CD14-positive monocyte (primary cell): ENCODE measurements around the gene INO80E. TPM values are rescaled to one million over a fixed set of nuclear protein-coding genes. Genes with fewer than 3 reads are reported as not detected.

Source experiments
- DNase-seq, 3 donors: peaks; one replicate each; pipeline ENCODE4 v3.0.0-alpha.2; 2011 to 2022
- H2AFZ ChIP-seq: 2 replicates; pipeline ENCODE4 v1.6.0; 2012; ENCODE audit warnings: mild to moderate bottlenecking, low read depth, low read length, inconsistent platforms; ENCODE audit not compliant: insufficient read depth, poor library complexity, severe bottlenecking
- H3K27ac ChIP-seq, 2 donors: 1 replicate in 1 of 2; 2 replicates in 1 of 2; pipeline ENCODE4 v1.5.1; 2012 to 2013; ENCODE audit warnings: low read length in 2 of 2, control low read depth in 1 of 2, inconsistent platforms in 1 of 2, low read depth in 1 of 2, mild to moderate bottlenecking in 1 of 2
- H3K27me3 ChIP-seq, 2 donors: one replicate each; pipeline versions ENCODE4 v1.6.0 to v1.6.1; 2011 to 2013; ENCODE audit warnings: low read length in 2 of 2; ENCODE audit not compliant: control insufficient read depth in 2 of 2, insufficient read depth in 2 of 2
- H3K36me3 ChIP-seq, 2 donors: replicated peaks in 1 of 2; 1 replicate in 1 of 2; 2 replicates in 1 of 2; pipeline versions ENCODE4 v1.5.1 to v1.6.1; 2012 to 2013; ENCODE audit warnings: low read length in 2 of 2, control low read depth in 1 of 2, inconsistent platforms in 1 of 2, mild to moderate bottlenecking in 1 of 2; ENCODE audit not compliant: insufficient read depth in 2 of 2, control insufficient read depth in 1 of 2
- H3K4me1 ChIP-seq, 2 donors: 1 replicate in 1 of 2; 2 replicates in 1 of 2; pipeline versions ENCODE4 v1.5.1 to v1.6.1; 2012 to 2013; ENCODE audit warnings: low read length in 2 of 2, control low read depth in 1 of 2, inconsistent platforms in 1 of 2, mild to moderate bottlenecking in 1 of 2, moderate library complexity in 1 of 2; ENCODE audit not compliant: insufficient read depth in 2 of 2, control insufficient read depth in 1 of 2
- H3K4me2 ChIP-seq: replicated peaks from 2 replicates; pipeline ENCODE3; 2012; ENCODE audit warnings: low read length, moderate library complexity, mild to moderate bottlenecking; ENCODE audit not compliant: poor library complexity, severe bottlenecking; ENCODE audit errors: extremely low read depth
- H3K4me3 ChIP-seq, 3 experiments: fragments of 200-600 bp in 1 of 3; sonication (generic) in 1 of 3; replicated peaks in 1 of 3; 1 replicate in 2 of 3; 2 replicates in 1 of 3; pipeline ENCODE4 v1.5.1; 2011 to 2013; ENCODE audit warnings: low read length in 3 of 3, mild to moderate bottlenecking in 3 of 3, control low read depth in 2 of 3, low read depth in 2 of 3, inconsistent platforms in 1 of 3, moderate library complexity in 1 of 3
- H3K79me2 ChIP-seq: 2 replicates; pipeline ENCODE4 v1.6.0; 2012; ENCODE audit warnings: mild to moderate bottlenecking, control low read depth, inconsistent platforms, low read length, moderate library complexity; ENCODE audit not compliant: insufficient read depth
- H3K9ac ChIP-seq: 2 replicates; pipeline ENCODE4 v1.6.0; 2017; ENCODE audit warnings: low read length, mild to moderate bottlenecking; ENCODE audit not compliant: insufficient read depth, poor library complexity, severe bottlenecking
- H3K9me3 ChIP-seq, 2 donors: replicated peaks in 1 of 2; 1 replicate in 1 of 2; 2 replicates in 1 of 2; pipeline versions ENCODE4 v1.5.1 to v1.6.1; 2012 to 2013; ENCODE audit warnings: low read length in 2 of 2, control low read depth in 1 of 2; ENCODE audit not compliant: control insufficient read depth in 1 of 2, insufficient read depth in 1 of 2
- H4K20me1 ChIP-seq: 2 replicates; pipeline ENCODE4 v1.6.0; 2012; ENCODE audit warnings: mild to moderate bottlenecking, low read length, control low read depth, moderate library complexity; ENCODE audit not compliant: insufficient read depth
- H3K27ac Mint-ChIP-seq, 7 donors: one replicate each; pipeline ENCODE4 v1.8.0; 2020; ENCODE audit warnings: mild to moderate bottlenecking in 7 of 7, mixed read lengths in 7 of 7, moderate library complexity in 6 of 7, inconsistent platforms in 2 of 7
- H3K27me3 Mint-ChIP-seq, 3 donors: one replicate each; pipeline ENCODE4 v1.8.0; 2021 to 2022; ENCODE audit warnings: low read depth in 3 of 3, mild to moderate bottlenecking in 3 of 3, mixed read lengths in 3 of 3, moderate library complexity in 3 of 3, inconsistent platforms in 1 of 3
- H3K36me3 Mint-ChIP-seq, 2 donors: one replicate each; pipeline ENCODE4 v1.8.0; 2020; ENCODE audit warnings: mixed read lengths in 2 of 2, inconsistent platforms in 1 of 2, mild to moderate bottlenecking in 1 of 2
- H3K4me1 Mint-ChIP-seq: one replicate; pipeline ENCODE4 v1.8.0; 2020; ENCODE audit warnings: mild to moderate bottlenecking, mixed read lengths
- H3K4me3 Mint-ChIP-seq, 2 donors: one replicate each; pipeline ENCODE4 v1.8.0; 2020; ENCODE audit warnings: mild to moderate bottlenecking in 2 of 2, mixed read lengths in 2 of 2, moderate library complexity in 1 of 2
- H3K9me3 Mint-ChIP-seq, 7 donors: one replicate each; pipeline ENCODE4 v1.8.0; 2020 to 2022; ENCODE audit warnings: mixed read lengths in 7 of 7, mild to moderate bottlenecking in 6 of 7, moderate library complexity in 6 of 7, inconsistent platforms in 2 of 7
- WGBS: methylation state at CpG from one replicate; pipeline ENCODE4 v1.1.5; 2013; ENCODE audit warnings: missing lambda C conversion rate; ENCODE audit not compliant: insufficient coverage; 5-methylcytosine and 5-hydroxymethylcytosine counted together
- intact Hi-C, 2 donors: fragments of 100-400 bp; cut with micrococcal nuclease; formaldehyde crosslinking; loops; one replicate each; pipeline versions ENCODE4 v1.15.0 to v1.15.1; 2023
- polyA plus RNA-seq, 3 donors: library from polyadenylated mRNA; depleted of rRNA in 1 of 3; unstranded in 2 of 3; stranded (reverse) in 1 of 3; fragments of 300-500 nt in 2 of 3; fragments of >200 nt in 1 of 3; fragmentation: Illumina TruSeq in 2 of 3; gene quantifications; 1 replicate in 2 of 3; 2 replicates in 1 of 3; pipeline ENCODE4 v1.2.3, GENCODE V29; 2012 to 2021
- TF ChIP-seq, protein P1 (sequence below): fragments of 200-600 bp; IDR thresholded peaks from one replicate; pipeline ENCODE4 v1.8.0; 2022; ENCODE audit warnings: antibody characterized with exemption, mild to moderate bottlenecking

Gene INO80E
- polyA plus RNA-seq, 3 donors, result 2.8 to 57.6 (median 3.5) TPM

DNA sequence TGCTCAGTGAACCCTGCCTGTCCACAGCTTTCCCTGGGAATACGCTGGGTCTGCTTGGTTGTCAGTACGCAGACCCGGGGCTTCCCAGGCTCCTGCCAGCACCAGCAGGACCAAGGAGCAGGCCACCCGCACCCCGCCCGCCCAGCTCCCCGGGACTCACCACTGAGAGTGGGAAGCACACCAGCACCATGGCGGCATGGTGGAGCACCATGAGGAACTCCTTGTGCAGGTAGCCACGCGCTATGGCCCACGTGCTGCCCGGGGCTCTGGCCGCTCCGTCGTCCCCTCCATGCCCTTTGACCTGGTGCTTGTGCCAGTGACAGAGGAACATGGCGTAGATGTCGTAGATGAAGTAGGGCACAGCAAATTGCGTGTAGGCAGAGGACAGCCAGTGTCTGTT is 30.4 kb downstream of the INO80E start:
- H3K36me3 ChIP-seq, result no peaks in the 10 kb centered on the region
- no peak overlapping the region for H3K27ac ChIP-seq
- no peak overlapping the region for H3K4me3 Mint-ChIP-seq
- H3K4me3 ChIP-seq, result no peak overlapping the region
- no peak overlapping the region for H3K4me2 ChIP-seq
- peaks cover 21 to 46% of the 10 kb centered on the region in 2 donors for H3K27me3 ChIP-seq
- intact Hi-C loops, result loop anchor here in 1 of 2 donors (10.0 kb wide), 2 partner anchors 82 to 332 kb away; no protein-coding TSS in a partner anchor
- WGBS, result 93% methylated on average over 18 of the region's 18 CpGs
- TF ChIP-seq, protein P1, sequence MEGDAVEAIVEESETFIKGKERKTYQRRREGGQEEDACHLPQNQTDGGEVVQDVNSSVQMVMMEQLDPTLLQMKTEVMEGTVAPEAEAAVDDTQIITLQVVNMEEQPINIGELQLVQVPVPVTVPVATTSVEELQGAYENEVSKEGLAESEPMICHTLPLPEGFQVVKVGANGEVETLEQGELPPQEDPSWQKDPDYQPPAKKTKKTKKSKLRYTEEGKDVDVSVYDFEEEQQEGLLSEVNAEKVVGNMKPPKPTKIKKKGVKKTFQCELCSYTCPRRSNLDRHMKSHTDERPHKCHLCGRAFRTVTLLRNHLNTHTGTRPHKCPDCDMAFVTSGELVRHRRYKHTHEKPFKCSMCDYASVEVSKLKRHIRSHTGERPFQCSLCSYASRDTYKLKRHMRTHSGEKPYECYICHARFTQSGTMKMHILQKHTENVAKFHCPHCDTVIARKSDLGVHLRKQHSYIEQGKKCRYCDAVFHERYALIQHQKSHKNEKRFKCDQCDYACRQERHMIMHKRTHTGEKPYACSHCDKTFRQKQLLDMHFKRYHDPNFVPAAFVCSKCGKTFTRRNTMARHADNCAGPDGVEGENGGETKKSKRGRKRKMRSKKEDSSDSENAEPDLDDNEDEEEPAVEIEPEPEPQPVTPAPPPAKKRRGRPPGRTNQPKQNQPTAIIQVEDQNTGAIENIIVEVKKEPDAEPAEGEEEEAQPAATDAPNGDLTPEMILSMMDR, result no peak
- peaks cover 0 to 6% (median 3%) of the 10 kb centered on the region in 7 donors for H3K9me3 Mint-ChIP-seq
- H3K79me2 ChIP-seq, result no peaks in the 10 kb centered on the region
- H3K4me1 ChIP-seq, result peaks cover 5 to 8% of the 10 kb centered on the region in 2 donors
- no peak overlapping the region for H3K9ac ChIP-seq
- H3K27ac Mint-ChIP-seq, result peak overlapping the region in 1 of 7 donors; percentile 10
- no peaks in the 10 kb centered on the region for H3K36me3 Mint-ChIP-seq
- no peaks in the 10 kb centered on the region for H3K9me3 ChIP-seq
- no peak overlapping the region for H2AFZ ChIP-seq
- H3K27me3 Mint-ChIP-seq, result peaks cover 42 to 54% (median 50%) of the 10 kb centered on the region in 3 donors
- DNase-seq, result no peak
- H3K4me1 Mint-ChIP-seq, result peaks cover 6% of the 10 kb centered on the region
- no peaks in the 10 kb centered on the region for H4K20me1 ChIP-seq

DNA sequence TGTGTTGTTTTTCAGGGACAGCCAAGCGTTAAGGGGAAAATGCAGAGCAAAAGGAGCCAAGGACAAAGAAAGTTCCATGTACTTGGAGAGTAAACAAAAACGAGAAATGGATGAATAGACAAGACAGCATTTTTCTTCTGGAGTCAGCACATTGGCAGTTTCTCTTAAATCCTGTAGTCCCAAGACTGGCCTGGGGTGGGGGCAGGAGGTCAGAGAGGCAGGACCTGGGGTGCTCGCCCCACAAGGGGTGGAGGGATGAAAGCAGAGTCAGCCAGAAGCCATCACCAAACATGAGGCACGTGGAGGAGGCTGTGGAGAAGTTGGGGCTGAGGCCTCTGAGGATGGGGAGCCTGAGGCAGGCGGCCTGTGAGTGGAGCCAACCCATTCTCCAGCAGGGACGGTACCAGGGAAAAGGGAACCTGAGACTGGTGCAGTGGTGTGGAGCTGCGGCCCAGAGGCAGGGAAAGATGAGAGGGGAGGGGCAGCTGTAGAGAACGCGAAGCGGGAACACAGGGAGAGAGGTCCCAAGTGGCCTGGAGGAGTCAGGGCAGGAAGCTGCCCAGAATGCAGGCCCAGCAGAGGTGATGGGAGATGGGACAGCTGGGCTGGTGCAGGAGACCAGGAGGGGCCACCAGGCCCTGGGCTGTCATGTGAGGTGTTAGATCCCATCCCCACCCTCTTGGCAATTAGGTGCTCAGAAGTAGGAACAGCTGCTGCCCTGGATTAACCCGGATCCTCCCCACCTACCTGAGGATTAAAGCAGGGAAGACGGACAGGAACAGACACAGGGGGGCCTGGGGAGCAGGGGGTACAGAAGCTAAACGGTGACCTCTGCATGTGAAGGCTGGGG is 31.8 kb downstream of the INO80E start:
- intact Hi-C loops, result loop anchor here in 1 of 2 donors (10.0 kb wide), 2 partner anchors 83 to 333 kb away; no protein-coding TSS in a partner anchor

More for the DNA sequence above, 31.8 kb downstream of the INO80E start:
- Mint-ChIP-seq H3K4me1 (peaks cover 1% of the 10 kb centered on the region), H3K4me3 (peak overlapping the region in 1 of 2 donors; percentile 39), H3K9me3 (peaks cover 0 to 8% (median 5%) of the 10 kb centered on the region in 7 donors), H3K27ac (no peak overlapping the region), H3K27me3 (peaks cover 52 to 68% (median 64%) of the 10 kb centered on the region in 3 donors), H3K36me3 (no peaks in the 10 kb centered on the region)
- H4K20me1 ChIP-seq, result no peaks in the 10 kb centered on the region
- no peak for DNase-seq
- H3K36me3 ChIP-seq, result no peaks in the 10 kb centered on the region
- no peak overlapping the region for H3K4me3 ChIP-seq
- peaks cover 0 to 4% of the 10 kb centered on the region in 2 donors for H3K4me1 ChIP-seq
- H3K9me3 ChIP-seq, result peaks cover 0 to 6% of the 10 kb centered on the region in 2 donors
- H3K9ac ChIP-seq, result no peak overlapping the region
- TF ChIP-seq, protein P1, result no peak
- H3K27me3 ChIP-seq, result peaks cover 30 to 59% of the 10 kb centered on the region in 2 donors
- no peak overlapping the region for H3K27ac ChIP-seq
- no peak overlapping the region for H3K4me2 ChIP-seq
- H3K79me2 ChIP-seq, result no peaks in the 10 kb centered on the region
- H2AFZ ChIP-seq, result no peak overlapping the region
- 53% methylated on average over 9 of the region's 13 CpGs for WGBS
